GM21367 (cell line): ENCODE data around the gene NAP1L5.

Source experiments
- ATAC-seq: cut with Tn5 transposase; IDR thresholded peaks from one replicate; pipeline ENCODE4 v1.9.1; 2021; ENCODE audit not compliant: unreplicated experiment

Gene NAP1L5

GRCh38 chr4:88697588-88698329 is at the start of gene NAP1L5:
Gene NAP1L5 (minus strand): TSS chr4:88697829. CDS start chr4:88697754, 75 bp downstream.
- ATAC-seq, result peak; percentile 90

- ATAC-seq, result no peak
Observed at GRCh38 chr4:88747351-88747750, 49.7 kb upstream of the NAP1L5 start.

- ATAC-seq, result no peak
Observed at GRCh38 chr4:88746206-88746605, 48.6 kb upstream of the NAP1L5 start.

- ATAC-seq, result no peak
Observed at GRCh38 chr4:88745581-88746163, 48.0 kb upstream of the NAP1L5 start.

- no peak for ATAC-seq
Observed at GRCh38 chr4:88745175-88745574, 47.5 kb upstream of the NAP1L5 start.

GRCh38 chr4:88744609-88745008 is 47.0 kb upstream of the NAP1L5 start:
- ATAC-seq, result no peak

GRCh38 chr4:88743696-88744095 is 46.1 kb upstream of the NAP1L5 start:
- ATAC-seq, result no peak

- no peak for ATAC-seq
Observed at GRCh38 chr4:88742561-88742960, 44.9 kb upstream of the NAP1L5 start.

GRCh38 chr4:88738180-88738579 is 40.6 kb upstream of the NAP1L5 start:
- no peak for ATAC-seq

- peak; percentile 97 for ATAC-seq
Observed at GRCh38 chr4:88737307-88737941, 39.8 kb upstream of the NAP1L5 start.

- ATAC-seq, result no peak
Observed at GRCh38 chr4:88736264-88736663, 38.6 kb upstream of the NAP1L5 start.

- ATAC-seq, result no peak
Observed at GRCh38 chr4:88735564-88735963, 37.9 kb upstream of the NAP1L5 start.

GRCh38 chr4:88734403-88734949 is 36.8 kb upstream of the NAP1L5 start:
- no peak for ATAC-seq

GRCh38 chr4:88732714-88733368 is 35.2 kb upstream of the NAP1L5 start:
- ATAC-seq, result no peak

GRCh38 chr4:88731381-88731780 is 33.8 kb upstream of the NAP1L5 start:
- ATAC-seq, result no peak

GRCh38 chr4:88730811-88731210 is 33.2 kb upstream of the NAP1L5 start:
- no peak for ATAC-seq

GRCh38 chr4:88729146-88729760 is 31.6 kb upstream of the NAP1L5 start:
- ATAC-seq, result no peak

GRCh38 chr4:88728146-88728545 is 30.5 kb upstream of the NAP1L5 start:
- ATAC-seq, result no peak

GRCh38 chr4:88725986-88726385 is 28.4 kb upstream of the NAP1L5 start:
- no peak for ATAC-seq

- no peak for ATAC-seq
Observed at GRCh38 chr4:88725143-88725542, 27.5 kb upstream of the NAP1L5 start.

GRCh38 chr4:88724406-88724805 is 26.8 kb upstream of the NAP1L5 start:
- ATAC-seq, result no peak
